Type B pancreatic cell (in vitro differentiated cells): Measurements from ENCODE around the gene PPARA. TPM values are rescaled to one million over a fixed set of nuclear protein-coding genes. Genes with fewer than 3 reads are reported as not detected.

Experiments used
- DNase-seq: peaks from one replicate; pipeline ENCODE4 v3.0.0; 2021; ENCODE audit warnings: mixed read lengths; ENCODE audit not compliant: unreplicated experiment; ENCODE audit errors: extremely low spot score
- H3K27ac Mint-ChIP-seq: 2 replicates; pipeline ENCODE4 v1.8.0; 2021; ENCODE audit warnings: mild to moderate bottlenecking, mixed read lengths
- H3K27me3 Mint-ChIP-seq: 2 replicates; pipeline ENCODE4 v1.8.0; 2021; ENCODE audit warnings: mixed read lengths
- H3K36me3 Mint-ChIP-seq: 2 replicates; pipeline ENCODE4 v1.8.0; 2021; ENCODE audit warnings: mixed read lengths
- H3K4me1 Mint-ChIP-seq: one replicate; pipeline ENCODE4 v1.8.0; 2021; ENCODE audit warnings: mixed read lengths; ENCODE audit not compliant: unreplicated experiment
- H3K4me3 Mint-ChIP-seq: 2 replicates; pipeline ENCODE4 v1.8.0; 2021; ENCODE audit warnings: mild to moderate bottlenecking, mixed read lengths
- H3K9me3 Mint-ChIP-seq: 2 replicates; pipeline ENCODE4 v1.8.0; 2021; ENCODE audit warnings: mixed read lengths
- total RNA-seq: library from RNA; stranded (reverse); gene quantifications from 2 replicates; pipeline ENCODE4 v1.2.1, GENCODE V29; 2021; ENCODE audit warnings: low replicate concordance
- TF ChIP-seq, protein P1 (sequence below): fragments of 200-600 bp; sonication (generic); conservative IDR thresholded peaks from 2 replicates; pipeline ENCODE4 v1.5.0; 2021; ENCODE audit warnings: antibody characterized with exemption, mild to moderate bottlenecking

PPARA gene
- total RNA-seq, 1 donor from 2014 or later, result 22.7 TPM

DNA sequence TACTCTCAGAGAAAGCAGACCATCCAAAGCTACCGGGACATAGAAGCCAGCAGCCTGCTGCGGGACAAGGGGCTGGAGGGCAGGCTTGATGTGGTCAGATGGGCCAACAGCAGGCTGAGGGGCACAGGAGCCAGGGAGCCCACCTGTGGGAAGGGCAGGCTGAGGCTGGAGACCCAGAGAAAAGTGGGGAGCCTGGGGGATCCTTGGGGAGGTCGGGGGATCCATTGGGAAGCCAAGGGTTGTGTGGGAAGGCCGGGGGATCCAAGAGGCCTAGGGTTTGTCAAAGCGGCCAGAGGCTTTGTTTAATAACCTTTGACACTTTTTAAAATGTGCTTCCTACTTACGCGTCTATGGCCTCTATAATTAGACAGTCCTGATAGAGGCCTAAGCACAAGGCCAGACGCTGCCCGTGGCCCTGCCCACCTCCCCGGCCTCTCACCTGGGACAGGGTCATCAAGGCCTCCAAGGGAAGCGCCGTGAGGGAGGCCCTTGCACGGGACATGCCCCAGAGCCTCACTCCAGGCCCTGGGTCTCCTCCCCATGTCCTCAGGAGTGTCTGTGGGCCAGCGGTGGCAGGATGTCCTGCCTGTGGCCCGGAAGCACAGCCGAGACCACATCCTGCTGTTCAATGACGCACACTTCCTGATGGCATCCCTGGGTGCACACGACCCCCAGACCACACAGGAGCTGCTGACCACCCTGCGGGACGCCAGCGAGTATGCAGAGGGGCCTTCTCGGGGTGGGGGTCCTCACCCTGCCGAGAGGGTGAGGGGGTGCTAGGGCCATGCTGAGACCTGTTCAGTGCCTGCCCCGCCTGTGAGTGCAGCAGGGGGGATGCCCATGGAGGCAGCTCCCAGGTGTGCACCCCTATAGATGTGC, 137.8 kb downstream of the PPARA start:
- H3K27me3 Mint-ChIP-seq, result no peaks in the 10 kb centered on the region
- no peak overlapping the region for H3K27ac Mint-ChIP-seq
- peaks cover 2% of the 10 kb centered on the region for H3K4me1 Mint-ChIP-seq
- TF ChIP-seq, protein P1, sequence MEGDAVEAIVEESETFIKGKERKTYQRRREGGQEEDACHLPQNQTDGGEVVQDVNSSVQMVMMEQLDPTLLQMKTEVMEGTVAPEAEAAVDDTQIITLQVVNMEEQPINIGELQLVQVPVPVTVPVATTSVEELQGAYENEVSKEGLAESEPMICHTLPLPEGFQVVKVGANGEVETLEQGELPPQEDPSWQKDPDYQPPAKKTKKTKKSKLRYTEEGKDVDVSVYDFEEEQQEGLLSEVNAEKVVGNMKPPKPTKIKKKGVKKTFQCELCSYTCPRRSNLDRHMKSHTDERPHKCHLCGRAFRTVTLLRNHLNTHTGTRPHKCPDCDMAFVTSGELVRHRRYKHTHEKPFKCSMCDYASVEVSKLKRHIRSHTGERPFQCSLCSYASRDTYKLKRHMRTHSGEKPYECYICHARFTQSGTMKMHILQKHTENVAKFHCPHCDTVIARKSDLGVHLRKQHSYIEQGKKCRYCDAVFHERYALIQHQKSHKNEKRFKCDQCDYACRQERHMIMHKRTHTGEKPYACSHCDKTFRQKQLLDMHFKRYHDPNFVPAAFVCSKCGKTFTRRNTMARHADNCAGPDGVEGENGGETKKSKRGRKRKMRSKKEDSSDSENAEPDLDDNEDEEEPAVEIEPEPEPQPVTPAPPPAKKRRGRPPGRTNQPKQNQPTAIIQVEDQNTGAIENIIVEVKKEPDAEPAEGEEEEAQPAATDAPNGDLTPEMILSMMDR, result no peak
- no peak overlapping the region for H3K4me3 Mint-ChIP-seq
- no peak for DNase-seq
- peaks cover 12% of the 10 kb centered on the region for H3K36me3 Mint-ChIP-seq
- no peaks in the 10 kb centered on the region for H3K9me3 Mint-ChIP-seq

DNA sequence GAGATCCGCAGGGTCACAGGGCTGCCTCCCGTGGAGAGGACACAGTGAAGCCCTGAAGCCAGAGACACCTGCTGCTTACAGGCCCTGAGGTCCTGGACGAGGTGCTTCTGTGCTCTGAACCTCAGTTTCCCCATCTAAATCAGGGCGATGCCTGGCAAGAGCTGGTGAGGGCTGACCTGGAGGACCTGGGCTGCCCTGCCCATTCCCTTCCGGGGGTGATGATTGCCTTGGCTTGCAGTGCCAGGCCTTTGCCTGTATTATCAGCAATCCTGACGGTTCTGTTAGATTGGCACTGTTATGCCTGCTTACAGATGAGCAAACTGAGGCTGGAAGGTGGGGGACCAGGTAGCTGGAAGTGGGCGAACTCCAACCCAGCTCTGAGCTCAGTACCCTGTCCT, 138.5 kb downstream of the PPARA start:
- Mint-ChIP-seq H3K9me3 (no peaks in the 10 kb centered on the region), H3K4me3 (no peak overlapping the region), H3K27ac (no peak overlapping the region), H3K4me1 (peaks cover 8% of the 10 kb centered on the region), H3K27me3 (no peaks in the 10 kb centered on the region), H3K36me3 (peaks cover 11% of the 10 kb centered on the region)
- TF ChIP-seq, protein P1, result no peak
- no peak for DNase-seq

DNA sequence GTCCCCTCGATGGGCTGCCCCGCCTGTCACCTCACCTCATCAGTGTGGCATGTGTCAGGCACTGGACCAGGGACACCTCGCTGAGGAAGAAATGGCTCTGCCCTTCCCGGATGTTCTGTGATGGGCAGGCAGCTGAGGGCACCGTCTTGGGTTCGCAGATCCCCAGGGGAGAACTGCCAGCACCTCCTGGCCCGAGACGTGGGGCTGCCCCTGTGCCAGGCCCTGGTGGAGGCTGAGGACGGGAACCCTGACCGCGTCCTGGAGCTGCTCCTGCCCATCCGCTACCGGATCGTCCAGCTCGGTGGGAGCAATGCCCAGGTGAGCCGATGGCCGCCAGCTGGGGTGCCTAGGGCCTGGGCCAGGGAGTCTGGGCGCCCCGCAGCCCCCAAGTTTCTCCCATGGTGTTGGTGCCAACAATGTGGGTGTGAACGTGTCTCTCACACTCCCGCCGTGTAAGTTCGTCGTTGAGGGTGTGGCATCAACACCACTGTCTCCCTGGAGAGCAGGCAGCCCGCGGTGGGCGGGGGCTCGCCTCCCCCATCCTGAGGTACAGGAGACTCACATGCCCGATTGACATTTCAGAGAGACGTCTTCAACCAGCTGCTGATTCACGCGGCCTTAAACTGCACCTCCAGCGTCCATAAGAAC, 139.0 kb downstream of the PPARA start:
- no peaks in the 10 kb centered on the region for H3K27me3 Mint-ChIP-seq
- no peak overlapping the region for H3K27ac Mint-ChIP-seq
- TF ChIP-seq, protein P1, result no peak
- peaks cover 8% of the 10 kb centered on the region for H3K4me1 Mint-ChIP-seq
- no peaks in the 10 kb centered on the region for H3K9me3 Mint-ChIP-seq
- H3K36me3 Mint-ChIP-seq, result peaks cover 6% of the 10 kb centered on the region
- H3K4me3 Mint-ChIP-seq, result no peak overlapping the region
- no peak for DNase-seq

DNA sequence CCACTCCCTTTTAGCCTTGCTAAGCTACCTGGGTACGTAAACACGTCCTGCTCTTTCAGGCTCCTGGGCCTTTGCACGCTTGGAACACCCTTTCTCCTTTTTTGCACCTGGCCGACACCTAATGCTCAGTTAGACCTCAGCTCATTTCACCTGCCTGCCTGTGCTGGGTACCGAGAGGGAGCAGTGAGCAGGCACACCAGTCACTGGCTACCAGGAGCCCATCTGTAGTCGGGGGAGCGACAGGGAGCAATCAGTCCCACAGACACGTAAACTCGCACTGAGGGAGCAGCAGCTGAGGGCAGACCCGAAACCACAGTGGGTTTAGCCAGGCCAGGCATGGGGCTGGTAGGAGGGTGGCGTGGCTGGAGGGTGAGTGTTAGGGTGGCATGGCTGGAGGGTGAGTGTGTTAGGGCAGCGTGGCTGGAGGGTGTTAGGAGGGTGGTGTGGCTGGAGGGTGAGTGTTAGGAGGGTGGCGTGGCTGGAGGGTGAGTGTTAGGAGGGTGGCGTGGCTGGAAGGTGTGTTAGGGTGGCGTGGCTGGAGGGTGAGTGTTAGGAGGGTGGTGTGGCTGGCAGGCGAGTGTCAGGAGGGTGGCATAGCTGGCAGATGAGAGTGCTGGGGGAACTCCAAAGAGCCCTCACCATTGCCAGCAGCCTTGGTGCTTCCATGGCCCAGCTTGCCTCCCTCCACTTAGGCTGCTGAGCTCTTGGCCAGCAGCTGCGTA, 140.0 kb downstream of the PPARA start:
- DNase-seq, result no peak
- Mint-ChIP-seq H3K36me3 (peaks cover 6% of the 10 kb centered on the region), H3K4me3 (no peak overlapping the region), H3K27me3 (no peaks in the 10 kb centered on the region), H3K4me1 (peaks cover 12% of the 10 kb centered on the region), H3K9me3 (no peaks in the 10 kb centered on the region), H3K27ac (no peak overlapping the region)
- TF ChIP-seq, protein P1, result no peak

DNA sequence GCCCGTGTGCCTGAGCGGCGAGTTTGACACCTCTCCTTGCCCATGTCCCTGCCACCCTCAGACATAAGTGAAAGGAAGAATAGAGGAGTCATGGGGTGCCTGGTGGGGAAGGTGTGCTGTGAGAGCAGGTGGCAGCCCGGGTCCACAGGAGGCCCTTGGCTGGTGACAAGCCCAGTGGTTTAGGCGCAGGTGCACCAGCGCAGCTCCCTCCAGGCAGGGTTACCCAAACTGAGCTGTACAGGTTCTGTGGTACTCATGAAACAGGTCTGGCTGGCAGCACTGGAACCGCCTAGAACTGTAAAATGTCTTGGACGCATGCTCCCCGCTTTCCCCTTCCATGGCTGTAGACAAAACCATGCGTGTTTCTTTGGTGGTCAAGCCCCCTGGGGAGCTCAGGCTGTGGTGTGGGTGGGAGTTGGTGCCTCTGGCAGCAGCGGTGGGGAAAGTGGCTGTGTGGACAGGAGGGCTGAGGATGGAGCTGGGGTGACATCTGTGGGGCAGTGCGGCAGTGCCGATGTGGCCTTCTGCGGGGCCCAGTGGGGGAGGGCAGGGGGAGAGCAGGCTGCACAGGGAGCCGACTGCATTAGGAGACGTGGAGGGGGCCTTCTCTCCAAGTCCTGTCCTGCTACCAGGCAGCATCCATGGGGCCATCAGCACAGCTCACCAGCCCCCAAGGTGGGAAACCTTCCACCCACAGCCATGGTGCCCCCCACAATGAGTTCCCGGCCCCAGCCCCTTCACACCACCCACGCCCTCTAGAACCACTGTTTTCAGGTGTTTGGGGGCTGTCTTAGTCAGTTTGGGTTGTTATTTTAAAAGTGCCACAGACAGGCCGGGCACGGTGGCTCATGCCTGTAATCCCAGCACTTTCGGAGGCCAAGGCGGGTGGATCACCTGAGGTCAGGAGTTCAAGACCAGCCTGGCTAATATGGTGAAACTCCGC, 140.8 kb downstream of the PPARA start:
- Mint-ChIP-seq H3K4me1 (peaks cover 17% of the 10 kb centered on the region), H3K27me3 (no peaks in the 10 kb centered on the region), H3K9me3 (no peaks in the 10 kb centered on the region), H3K27ac (no peak overlapping the region), H3K4me3 (no peak overlapping the region), H3K36me3 (peaks cover 6% of the 10 kb centered on the region)
- DNase-seq, result no peak
- TF ChIP-seq, protein P1, result no peak
